ENCODE measurements around the gene WDR64. TPM values are rescaled to one million over a fixed set of nuclear protein-coding genes. Genes with fewer than 3 reads are reported as not detected.

The WDR64 gene
- total and polyA plus RNA-seq, 2 donors (not counting 3 experiments of a cell fraction or from before 2014, with no cell fraction given), result not detected

DNA sequence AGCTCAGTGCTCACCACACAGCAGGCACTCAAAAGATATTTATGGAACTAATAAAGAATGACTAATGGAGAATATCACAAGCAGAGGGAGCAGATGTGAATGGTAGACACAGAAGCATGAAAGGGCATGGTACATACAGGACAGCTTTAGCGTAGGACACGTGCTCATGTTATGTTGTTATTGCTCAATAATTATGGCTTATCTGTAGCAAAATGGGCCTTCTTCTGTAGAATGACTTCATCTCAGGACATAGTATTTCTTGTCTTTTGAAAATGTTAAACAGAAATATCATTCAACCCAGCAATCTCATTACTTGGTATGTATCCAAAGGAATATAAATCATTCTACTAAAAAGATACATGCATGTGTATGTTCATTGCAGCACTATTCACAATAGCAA, 137.0 kb downstream of the WDR64 start:
- no peak overlapping the region for H2AFZ ChIP-seq (ENCODE audit: low read depth, low read length)
- no peaks in the 10 kb centered on the region for H3K4me1 ChIP-seq (ENCODE audit: control insufficient read depth, extremely low read depth, insufficient read depth, low read length)
- no peak overlapping the region for H3K27ac ChIP-seq (ENCODE audit: insufficient read depth, low read depth, low read length)
- no TSS peak for BruUV-seq (replicated peaks)
- no peaks in the 10 kb centered on the region for H4K20me1 ChIP-seq (replicated peaks; ENCODE audit: control insufficient read depth, extremely low read depth, insufficient read depth, low read length)
- CTCF ChIA-PET, result interaction anchor here (1.2 kb wide), 1 partner anchor 178 kb away, joined by 3 read pairs; no protein-coding TSS in a partner anchor
- no peak overlapping the region for H3K4me3 ChIP-seq (replicated peaks in 1 of 3; ENCODE audit: insufficient read depth in 1 of 3, low read depth in 1 of 3, low read length in 3 of 3)
- H3K36me3 ChIP-seq (ENCODE audit: control insufficient read depth in 2 of 2, extremely low read depth in 1 of 2, insufficient read depth in 2 of 2, low read length in 2 of 2), result no peaks in the 10 kb centered on the region
- H3K27me3 ChIP-seq (ENCODE audit: control insufficient read depth in 2 of 2, insufficient read depth in 2 of 2, low read length in 2 of 2), result no peaks in the 10 kb centered on the region
- dilution Hi-C loops (cut with MboI; ENCODE audit: extremely low pct_ligation_motif_present, low sequenced_read_pairs) (no loop called here), intact Hi-C loops (cut with micrococcal nuclease) (no loop called here)
- POLR2A ChIA-PET, result no interaction called here
- H3K9me1 ChIP-seq (replicated peaks; ENCODE audit: control insufficient read depth, extremely low read depth, insufficient read depth, low read length), result no peaks in the 10 kb centered on the region
- H3K9me3 ChIP-seq (replicated peaks; ENCODE audit: control insufficient read depth, insufficient read depth, low read length), result no peaks in the 10 kb centered on the region
- FAIRE-seq (no peak), DNase-seq (ENCODE audit: low read depth, low spot score) (no peak)
- no peak for TF ChIP-seq POLR2A (IDR thresholded peaks at IDR 0.05; ENCODE audit: low read depth, low read length)
- no peak for TF ChIP-seq JUN (IDR thresholded peaks at IDR 0.05; ENCODE audit: borderline replicate concordance, insufficient read depth, insufficient read length, low read depth)
- TF ChIP-seq, protein P1, sequence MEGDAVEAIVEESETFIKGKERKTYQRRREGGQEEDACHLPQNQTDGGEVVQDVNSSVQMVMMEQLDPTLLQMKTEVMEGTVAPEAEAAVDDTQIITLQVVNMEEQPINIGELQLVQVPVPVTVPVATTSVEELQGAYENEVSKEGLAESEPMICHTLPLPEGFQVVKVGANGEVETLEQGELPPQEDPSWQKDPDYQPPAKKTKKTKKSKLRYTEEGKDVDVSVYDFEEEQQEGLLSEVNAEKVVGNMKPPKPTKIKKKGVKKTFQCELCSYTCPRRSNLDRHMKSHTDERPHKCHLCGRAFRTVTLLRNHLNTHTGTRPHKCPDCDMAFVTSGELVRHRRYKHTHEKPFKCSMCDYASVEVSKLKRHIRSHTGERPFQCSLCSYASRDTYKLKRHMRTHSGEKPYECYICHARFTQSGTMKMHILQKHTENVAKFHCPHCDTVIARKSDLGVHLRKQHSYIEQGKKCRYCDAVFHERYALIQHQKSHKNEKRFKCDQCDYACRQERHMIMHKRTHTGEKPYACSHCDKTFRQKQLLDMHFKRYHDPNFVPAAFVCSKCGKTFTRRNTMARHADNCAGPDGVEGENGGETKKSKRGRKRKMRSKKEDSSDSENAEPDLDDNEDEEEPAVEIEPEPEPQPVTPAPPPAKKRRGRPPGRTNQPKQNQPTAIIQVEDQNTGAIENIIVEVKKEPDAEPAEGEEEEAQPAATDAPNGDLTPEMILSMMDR (IDR thresholded peaks at IDR 0.05; ENCODE audit: extremely low read depth in 1 of 2, insufficient read depth in 1 of 2, low read depth in 1 of 2, low read length in 2 of 2), result no peak
- no peak for TF ChIP-seq POLR2AphosphoS5 (IDR thresholded peaks at IDR 0.05; ENCODE audit: insufficient read depth, low read depth, low read length)
- TF ChIP-seq, protein P2, sequence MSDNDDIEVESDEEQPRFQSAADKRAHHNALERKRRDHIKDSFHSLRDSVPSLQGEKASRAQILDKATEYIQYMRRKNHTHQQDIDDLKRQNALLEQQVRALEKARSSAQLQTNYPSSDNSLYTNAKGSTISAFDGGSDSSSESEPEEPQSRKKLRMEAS (IDR thresholded peaks at IDR 0.05; ENCODE audit: insufficient read depth, insufficient read length), result no peak
- no peak for TF ChIP-seq EZH2 (IDR thresholded peaks at IDR 0.05; ENCODE audit: borderline replicate concordance, low read depth, low read length, severe bottlenecking)
- TF ChIP-seq MYC (IDR thresholded peaks at IDR 0.05; ENCODE audit: low read depth, low read length), result no peak
- TF ChIP-seq GATA2 (IDR thresholded peaks at IDR 0.05; ENCODE audit: insufficient read depth, insufficient read length, low read depth, low read length), result no peak
- H3K79me2 ChIP-seq (ENCODE audit: control insufficient read depth, insufficient read depth, low read length), result no peaks in the 10 kb centered on the region
- no peak overlapping the region for H3K9ac ChIP-seq (replicated peaks; ENCODE audit: extremely low read depth, insufficient read depth, low read length)
- H3K4me2 ChIP-seq (ENCODE audit: insufficient read depth, low read length), result no peak overlapping the region

All from endothelial cell of umbilical vein (primary cell).